Epidermal melanocyte (primary cell): ENCODE results near the gene STK32C.
"Not testable (repeated sequence)": the region's sequence is repeated elsewhere in the genome, so short reads cannot be mapped to it uniquely, and the experiment has no call there.

Experiments used
- DNase-seq: peaks from one replicate; pipeline ENCODE4 v3.0.0; 2011; ENCODE audit warnings: low spot score; ENCODE audit not compliant: insufficient read length

The STK32C gene

GRCh38 chr10:132338876-132339275 is 31.1 kb upstream of the STK32C start:
- no peak for DNase-seq

GRCh38 chr10:132337854-132338253 is 30.1 kb upstream of the STK32C start:
- DNase-seq = not testable (repeated sequence)

GRCh38 chr10:132336919-132337407 is 29.2 kb upstream of the STK32C start:
- no peak for DNase-seq

- no peak for DNase-seq
These were observed 28.5 kb upstream of the STK32C start for GRCh38 chr10:132336064-132336746.

- DNase-seq = no peak
These were observed 27.7 kb upstream of the STK32C start for GRCh38 chr10:132335189-132336063.

GRCh38 chr10:132334631-132335188 is 27.0 kb upstream of the STK32C start:
- DNase-seq = no peak

GRCh38 chr10:132333386-132333785 is 25.6 kb upstream of the STK32C start:
- no peak for DNase-seq

- no peak for DNase-seq
These were observed 24.6 kb upstream of the STK32C start for GRCh38 chr10:132332433-132332754.

- peak; percentile 99 for DNase-seq
These were observed 24.1 kb upstream of the STK32C start, which contains the start of gene LRRC27 for GRCh38 chr10:132331601-132332432. TSS of gene LRRC27 (plus strand) at chr10:132332193. CDS start at chr10:132333525, 1,332 bp downstream.

- DNase-seq = no peak
These were observed 22.7 kb upstream of the STK32C start for GRCh38 chr10:132330486-132330833.

- DNase-seq = no peak
These were observed 22.1 kb upstream of the STK32C start for GRCh38 chr10:132329565-132330485.

- no peak for DNase-seq
These were observed 21.0 kb upstream of the STK32C start for GRCh38 chr10:132328738-132329137.

- no peak for DNase-seq
These were observed 20.4 kb upstream of the STK32C start for GRCh38 chr10:132328106-132328505.

GRCh38 chr10:132326925-132327324 is 19.2 kb upstream of the STK32C start:
- DNase-seq = no peak

- no peak for DNase-seq
These were observed 18.7 kb upstream of the STK32C start for GRCh38 chr10:132326344-132326889.

- DNase-seq = no peak
These were observed 16.4 kb upstream of the STK32C start for GRCh38 chr10:132324186-132324585.

- no peak for DNase-seq
These were observed 14.9 kb upstream of the STK32C start for GRCh38 chr10:132322586-132323048.

- DNase-seq = no peak
These were observed 14.0 kb upstream of the STK32C start for GRCh38 chr10:132321726-132322125.

GRCh38 chr10:132320654-132321469 is 13.1 kb upstream of the STK32C start:
- no peak for DNase-seq
